CD14-positive monocyte (primary cell): ENCODE data around the gene UNC5C. TPM values are rescaled to one million over a fixed set of nuclear protein-coding genes. Genes with fewer than 3 reads are reported as not detected.

Experiments used
- DNase-seq, 3 donors: peaks; one replicate each; pipeline ENCODE4 v3.0.0-alpha.2; 2011 to 2022
- H2AFZ ChIP-seq: 2 replicates; pipeline ENCODE4 v1.6.0; 2012; ENCODE audit warnings: mild to moderate bottlenecking, low read depth, low read length, inconsistent platforms; ENCODE audit not compliant: insufficient read depth, poor library complexity, severe bottlenecking
- H3K27ac ChIP-seq, 2 donors: 1 replicate in 1 of 2; 2 replicates in 1 of 2; pipeline ENCODE4 v1.5.1; 2012 to 2013; ENCODE audit warnings: low read length in 2 of 2, control low read depth in 1 of 2, inconsistent platforms in 1 of 2, low read depth in 1 of 2, mild to moderate bottlenecking in 1 of 2
- H3K27me3 ChIP-seq, 2 donors: one replicate each; pipeline versions ENCODE4 v1.6.0 to v1.6.1; 2011 to 2013; ENCODE audit warnings: low read length in 2 of 2; ENCODE audit not compliant: control insufficient read depth in 2 of 2, insufficient read depth in 2 of 2
- H3K36me3 ChIP-seq, 2 donors: replicated peaks in 1 of 2; 1 replicate in 1 of 2; 2 replicates in 1 of 2; pipeline versions ENCODE4 v1.5.1 to v1.6.1; 2012 to 2013; ENCODE audit warnings: low read length in 2 of 2, control low read depth in 1 of 2, inconsistent platforms in 1 of 2, mild to moderate bottlenecking in 1 of 2; ENCODE audit not compliant: insufficient read depth in 2 of 2, control insufficient read depth in 1 of 2
- H3K4me1 ChIP-seq, 2 donors: 1 replicate in 1 of 2; 2 replicates in 1 of 2; pipeline versions ENCODE4 v1.5.1 to v1.6.1; 2012 to 2013; ENCODE audit warnings: low read length in 2 of 2, control low read depth in 1 of 2, inconsistent platforms in 1 of 2, mild to moderate bottlenecking in 1 of 2, moderate library complexity in 1 of 2; ENCODE audit not compliant: insufficient read depth in 2 of 2, control insufficient read depth in 1 of 2
- H3K4me2 ChIP-seq: replicated peaks from 2 replicates; pipeline ENCODE3; 2012; ENCODE audit warnings: low read length, moderate library complexity, mild to moderate bottlenecking; ENCODE audit not compliant: poor library complexity, severe bottlenecking; ENCODE audit errors: extremely low read depth
- H3K4me3 ChIP-seq, 3 experiments: fragments of 200-600 bp in 1 of 3; sonication (generic) in 1 of 3; replicated peaks in 1 of 3; 1 replicate in 2 of 3; 2 replicates in 1 of 3; pipeline ENCODE4 v1.5.1; 2011 to 2013; ENCODE audit warnings: low read length in 3 of 3, mild to moderate bottlenecking in 3 of 3, control low read depth in 2 of 3, low read depth in 2 of 3, inconsistent platforms in 1 of 3, moderate library complexity in 1 of 3
- H3K79me2 ChIP-seq: 2 replicates; pipeline ENCODE4 v1.6.0; 2012; ENCODE audit warnings: mild to moderate bottlenecking, control low read depth, inconsistent platforms, low read length, moderate library complexity; ENCODE audit not compliant: insufficient read depth
- H3K9ac ChIP-seq: 2 replicates; pipeline ENCODE4 v1.6.0; 2017; ENCODE audit warnings: low read length, mild to moderate bottlenecking; ENCODE audit not compliant: insufficient read depth, poor library complexity, severe bottlenecking
- H3K9me3 ChIP-seq, 2 donors: replicated peaks in 1 of 2; 1 replicate in 1 of 2; 2 replicates in 1 of 2; pipeline versions ENCODE4 v1.5.1 to v1.6.1; 2012 to 2013; ENCODE audit warnings: low read length in 2 of 2, control low read depth in 1 of 2; ENCODE audit not compliant: control insufficient read depth in 1 of 2, insufficient read depth in 1 of 2
- H4K20me1 ChIP-seq: 2 replicates; pipeline ENCODE4 v1.6.0; 2012; ENCODE audit warnings: mild to moderate bottlenecking, low read length, control low read depth, moderate library complexity; ENCODE audit not compliant: insufficient read depth
- H3K27ac Mint-ChIP-seq, 7 donors: one replicate each; pipeline ENCODE4 v1.8.0; 2020; ENCODE audit warnings: mild to moderate bottlenecking in 7 of 7, mixed read lengths in 7 of 7, moderate library complexity in 6 of 7, inconsistent platforms in 2 of 7
- H3K27me3 Mint-ChIP-seq, 3 donors: one replicate each; pipeline ENCODE4 v1.8.0; 2021 to 2022; ENCODE audit warnings: low read depth in 3 of 3, mild to moderate bottlenecking in 3 of 3, mixed read lengths in 3 of 3, moderate library complexity in 3 of 3, inconsistent platforms in 1 of 3
- H3K36me3 Mint-ChIP-seq, 2 donors: one replicate each; pipeline ENCODE4 v1.8.0; 2020; ENCODE audit warnings: mixed read lengths in 2 of 2, inconsistent platforms in 1 of 2, mild to moderate bottlenecking in 1 of 2
- H3K4me1 Mint-ChIP-seq: one replicate; pipeline ENCODE4 v1.8.0; 2020; ENCODE audit warnings: mild to moderate bottlenecking, mixed read lengths
- H3K4me3 Mint-ChIP-seq, 2 donors: one replicate each; pipeline ENCODE4 v1.8.0; 2020; ENCODE audit warnings: mild to moderate bottlenecking in 2 of 2, mixed read lengths in 2 of 2, moderate library complexity in 1 of 2
- H3K9me3 Mint-ChIP-seq, 7 donors: one replicate each; pipeline ENCODE4 v1.8.0; 2020 to 2022; ENCODE audit warnings: mixed read lengths in 7 of 7, mild to moderate bottlenecking in 6 of 7, moderate library complexity in 6 of 7, inconsistent platforms in 2 of 7
- CTCF ChIP-seq: fragments of 200-600 bp; IDR thresholded peaks from one replicate; pipeline ENCODE4 v1.8.0; 2022; ENCODE audit warnings: antibody characterized with exemption, mild to moderate bottlenecking
- WGBS: methylation state at CpG from one replicate; pipeline ENCODE4 v1.1.5; 2013; ENCODE audit warnings: missing lambda C conversion rate; ENCODE audit not compliant: insufficient coverage; 5-methylcytosine and 5-hydroxymethylcytosine counted together
- intact Hi-C, 2 donors: fragments of 100-400 bp; cut with micrococcal nuclease; formaldehyde crosslinking; loops; one replicate each; pipeline versions ENCODE4 v1.15.0 to v1.15.1; 2023
- polyA plus RNA-seq, 3 donors: library from polyadenylated mRNA; depleted of rRNA in 1 of 3; unstranded in 2 of 3; stranded (reverse) in 1 of 3; fragments of 300-500 nt in 2 of 3; fragments of >200 nt in 1 of 3; fragmentation: Illumina TruSeq in 2 of 3; gene quantifications; 1 replicate in 2 of 3; 2 replicates in 1 of 3; pipeline ENCODE4 v1.2.3, GENCODE V29; 2012 to 2021

Gene UNC5C
- polyA plus RNA-seq, 3 donors = 0.03 TPM; not detected in 2

GRCh38 chr4:95183656-95184408 lies 364.9 kb downstream of the UNC5C start:
- no peaks in the 10 kb centered on the region for H3K79me2 ChIP-seq

GRCh38 chr4:95181996-95182306 lies 366.8 kb downstream of the UNC5C start:
- Histone ChIP-seq H4K20me1 (no peaks in the 10 kb centered on the region), H3K27ac (no peak overlapping the region), H3K36me3 (no peaks in the 10 kb centered on the region), H2AFZ (no peak overlapping the region), H3K9me3 (peaks cover 4 to 13% of the 10 kb centered on the region in 2 donors), H3K79me2 (no peaks in the 10 kb centered on the region), H3K4me2 (no peak overlapping the region), H3K9ac (no peak overlapping the region), H3K4me1 (no peaks in the 10 kb centered on the region), H3K27me3 (no peaks in the 10 kb centered on the region), H3K4me3 (no peak overlapping the region)
- no peak for TF ChIP-seq CTCF
- H3K36me3 Mint-ChIP-seq = no peaks in the 10 kb centered on the region
- DNase-seq = no peak
- peaks cover 3% of the 10 kb centered on the region for H3K4me1 Mint-ChIP-seq
- H3K27ac Mint-ChIP-seq = peak overlapping the region in 1 of 7 donors; percentile 31
- H3K9me3 Mint-ChIP-seq = peaks cover 4 to 10% (median 6%) of the 10 kb centered on the region in 7 donors
- intact Hi-C loops = no loop called here
- 100% methylated on average over 1 of the region's 2 CpGs for WGBS
- H3K4me3 Mint-ChIP-seq = no peak overlapping the region
- no peaks in the 10 kb centered on the region for H3K27me3 Mint-ChIP-seq

More at GRCh38 chr4:95183656-95184408, 364.9 kb downstream of the UNC5C start:
- H3K4me3 ChIP-seq = no peak overlapping the region
- 100% methylated on average over 1 of the region's 5 CpGs for WGBS
- H3K9me3 ChIP-seq = no peaks in the 10 kb centered on the region
- no peak overlapping the region for H3K27ac ChIP-seq
- no peaks in the 10 kb centered on the region for H3K27me3 ChIP-seq
- intact Hi-C loops = no loop called here
- H3K4me1 ChIP-seq = no peaks in the 10 kb centered on the region
- H3K27ac Mint-ChIP-seq = no peak overlapping the region
- no peaks in the 10 kb centered on the region for H3K36me3 ChIP-seq
- peaks cover 3% of the 10 kb centered on the region for H3K4me1 Mint-ChIP-seq
- H3K9me3 Mint-ChIP-seq = peaks cover 0 to 2% (median 0%) of the 10 kb centered on the region in 7 donors
- no peak overlapping the region for H2AFZ ChIP-seq
- no peaks in the 10 kb centered on the region for H4K20me1 ChIP-seq
- H3K9ac ChIP-seq = no peak overlapping the region
- no peaks in the 10 kb centered on the region for H3K27me3 Mint-ChIP-seq
- H3K36me3 Mint-ChIP-seq = no peaks in the 10 kb centered on the region
- H3K4me2 ChIP-seq = no peak overlapping the region
- H3K4me3 Mint-ChIP-seq = no peak overlapping the region
- no peak for TF ChIP-seq CTCF
- no peak for DNase-seq
